DOHH2 (cell line): ENCODE measurements around the gene PLEKHJ1.

Source experiments
- H3F3A ChIP-seq: fragments of 200-600 bp; sonication (generic), shearing (Covaris generic); 2 replicates; pipeline ENCODE4 v1.6.0; 2016; ENCODE audit warnings: antibody characterized with exemption, mild to moderate bottlenecking; ENCODE audit not compliant: control insufficient read depth, insufficient read depth
- H3K27ac ChIP-seq: fragments of 200-600 bp; sonication (generic); 2 replicates; pipeline ENCODE4 v1.5.1; 2014; ENCODE audit warnings: low read depth, mild to moderate bottlenecking, low read length, moderate library complexity
- H3K27me3 ChIP-seq: fragments of 200-600 bp; sonication (generic); 2 replicates; pipeline ENCODE4 v1.6.1; 2014; ENCODE audit warnings: mild to moderate bottlenecking, low read length, mixed read lengths; ENCODE audit not compliant: control insufficient read depth
- H3K36me3 ChIP-seq: fragments of 200-600 bp; sonication (generic); 2 replicates; pipeline ENCODE4 v1.6.1; 2014; ENCODE audit warnings: mild to moderate bottlenecking, low read length, moderate library complexity, mixed read lengths; ENCODE audit not compliant: control insufficient read depth
- H3K4me1 ChIP-seq: fragments of 200-600 bp; sonication (generic); 2 replicates; pipeline ENCODE4 v1.6.1; 2014; ENCODE audit warnings: mild to moderate bottlenecking, low read length, mixed read lengths; ENCODE audit not compliant: control insufficient read depth
- H3K4me2 ChIP-seq: fragments of 200-600 bp; sonication (generic); 2 replicates; pipeline ENCODE4 v1.6.0; 2014; ENCODE audit warnings: mild to moderate bottlenecking, low read length, moderate library complexity
- H3K4me3 ChIP-seq: fragments of 200-600 bp; sonication (generic); 2 replicates; pipeline ENCODE4 v1.5.1; 2014; ENCODE audit warnings: mild to moderate bottlenecking, low read length, mixed read lengths
- H3K79me2 ChIP-seq: fragments of 200-600 bp; sonication (generic); 2 replicates; pipeline ENCODE4 v1.6.1; 2014; ENCODE audit warnings: mild to moderate bottlenecking, low read length, mixed read lengths; ENCODE audit not compliant: control insufficient read depth
- H3K9me2 ChIP-seq: fragments of 200-600 bp; sonication (generic); replicated peaks from 2 replicates; pipeline ENCODE4 v1.6.1; 2014; ENCODE audit warnings: mild to moderate bottlenecking, low read length, mixed read lengths; ENCODE audit not compliant: control insufficient read depth
- H3K9me3 ChIP-seq: fragments of 200-600 bp; sonication (generic); 2 replicates; pipeline ENCODE4 v1.6.1; 2014; ENCODE audit warnings: antibody characterized with exemption, low read length, mixed read lengths; ENCODE audit not compliant: control insufficient read depth, insufficient read depth
- H4K20me1 ChIP-seq: fragments of 200-600 bp; sonication (generic); 2 replicates; pipeline ENCODE4 v1.6.0; 2014; ENCODE audit warnings: low read depth, mild to moderate bottlenecking, antibody characterized with exemption, low read length, moderate library complexity; ENCODE audit not compliant: control insufficient read depth, insufficient read depth
- EZH2phosphoT487 ChIP-seq: fragments of 200-600 bp; sonication (generic); IDR thresholded peaks from 2 replicates; pipeline ENCODE4 v1.6.1; 2017; ENCODE audit warnings: borderline replicate concordance, mild to moderate bottlenecking, antibody characterized with exemption, low read length, moderate library complexity, mixed read lengths
- TF ChIP-seq, protein P1 (sequence below): fragments of 200-600 bp; sonication (generic); IDR thresholded peaks from one replicate; pipeline ENCODE4 v1.5.1; 2014; ENCODE audit warnings: antibody characterized with exemption, mild to moderate bottlenecking, low read depth, low read length; ENCODE audit not compliant: poor library complexity, severe bottlenecking

Gene PLEKHJ1

DNA sequence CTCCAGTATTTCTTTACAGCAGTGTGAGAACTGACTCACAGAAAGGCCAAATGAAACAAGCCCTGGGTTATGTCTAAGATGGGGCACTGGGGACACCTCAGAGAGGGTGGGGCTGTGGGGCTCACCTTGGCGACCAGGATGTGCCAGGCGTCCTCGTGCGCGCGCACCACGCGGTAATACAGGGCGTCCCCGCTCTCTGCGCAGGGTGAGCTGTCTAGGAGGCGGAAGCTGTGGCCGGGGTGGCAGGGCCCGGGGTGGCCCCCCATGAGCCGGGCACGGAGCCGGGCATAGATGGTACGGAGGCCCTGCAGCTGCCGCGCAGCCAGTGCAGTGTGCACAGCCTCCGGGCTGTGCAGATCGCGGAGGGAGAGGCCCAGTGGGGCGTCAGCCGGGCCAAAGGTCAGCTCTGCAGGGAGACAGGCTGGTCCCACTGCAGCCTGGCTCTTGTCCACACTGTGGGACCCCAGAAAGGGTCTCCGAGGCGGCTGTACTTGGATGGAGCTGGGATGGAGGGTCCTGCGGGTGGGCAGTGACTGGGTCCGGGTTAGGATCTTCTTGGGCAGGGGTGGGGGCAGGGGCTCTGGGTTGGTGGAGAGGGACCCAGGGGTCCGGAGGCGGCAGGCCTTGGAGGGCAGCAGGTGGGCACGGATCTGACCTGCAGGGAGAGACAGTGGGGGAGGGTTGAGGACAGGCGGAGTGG lies 42.5 kb upstream of the PLEKHJ1 start:
- peaks cover 6% of the 10 kb centered on the region for H4K20me1 ChIP-seq
- peaks cover 13% of the 10 kb centered on the region for H3K27me3 ChIP-seq
- TF ChIP-seq, protein P1, sequence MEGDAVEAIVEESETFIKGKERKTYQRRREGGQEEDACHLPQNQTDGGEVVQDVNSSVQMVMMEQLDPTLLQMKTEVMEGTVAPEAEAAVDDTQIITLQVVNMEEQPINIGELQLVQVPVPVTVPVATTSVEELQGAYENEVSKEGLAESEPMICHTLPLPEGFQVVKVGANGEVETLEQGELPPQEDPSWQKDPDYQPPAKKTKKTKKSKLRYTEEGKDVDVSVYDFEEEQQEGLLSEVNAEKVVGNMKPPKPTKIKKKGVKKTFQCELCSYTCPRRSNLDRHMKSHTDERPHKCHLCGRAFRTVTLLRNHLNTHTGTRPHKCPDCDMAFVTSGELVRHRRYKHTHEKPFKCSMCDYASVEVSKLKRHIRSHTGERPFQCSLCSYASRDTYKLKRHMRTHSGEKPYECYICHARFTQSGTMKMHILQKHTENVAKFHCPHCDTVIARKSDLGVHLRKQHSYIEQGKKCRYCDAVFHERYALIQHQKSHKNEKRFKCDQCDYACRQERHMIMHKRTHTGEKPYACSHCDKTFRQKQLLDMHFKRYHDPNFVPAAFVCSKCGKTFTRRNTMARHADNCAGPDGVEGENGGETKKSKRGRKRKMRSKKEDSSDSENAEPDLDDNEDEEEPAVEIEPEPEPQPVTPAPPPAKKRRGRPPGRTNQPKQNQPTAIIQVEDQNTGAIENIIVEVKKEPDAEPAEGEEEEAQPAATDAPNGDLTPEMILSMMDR = no peak
- TF ChIP-seq EZH2phosphoT487 = no peak
- H3K79me2 ChIP-seq = peaks cover 15% of the 10 kb centered on the region
- H3K4me2 ChIP-seq = no peak overlapping the region
- H3K36me3 ChIP-seq = peaks cover 17% of the 10 kb centered on the region
- peaks cover 12% of the 10 kb centered on the region for H3F3A ChIP-seq
- H3K9me3 ChIP-seq = no peaks in the 10 kb centered on the region
- H3K9me2 ChIP-seq = no peaks in the 10 kb centered on the region
- peaks cover 23% of the 10 kb centered on the region for H3K4me1 ChIP-seq
- H3K27ac ChIP-seq = no peak overlapping the region
- no peak overlapping the region for H3K4me3 ChIP-seq

DNA sequence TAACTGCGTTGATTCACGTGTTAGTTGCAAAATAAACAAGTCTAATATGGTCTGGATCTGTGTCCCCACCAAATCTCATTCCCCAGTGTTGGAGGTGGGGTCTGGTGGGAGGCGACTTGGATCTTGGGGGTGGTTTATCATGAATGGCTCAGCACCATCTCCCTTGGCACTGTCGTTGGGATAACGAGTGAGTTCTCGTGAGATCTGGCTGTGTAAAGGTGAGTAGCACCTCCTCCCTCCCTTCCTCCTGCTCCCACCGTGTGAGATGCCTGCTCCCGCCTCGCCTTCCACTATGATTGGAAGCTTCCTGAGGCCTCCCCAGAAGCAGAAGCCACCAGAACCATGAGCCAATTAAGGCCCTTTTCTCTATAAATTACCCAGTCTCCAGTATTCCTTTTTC lies 41.0 kb upstream of the PLEKHJ1 start:
- peaks cover 3% of the 10 kb centered on the region; the same call in 1 of the 2 replicates for H3K27me3 ChIP-seq
- H3K9me2 ChIP-seq = no peaks in the 10 kb centered on the region
- TF ChIP-seq EZH2phosphoT487 = no peak
- TF ChIP-seq, protein P1 = no peak
- H3K4me1 ChIP-seq = peaks cover 25% of the 10 kb centered on the region
- H3K27ac ChIP-seq = no peak overlapping the region
- peaks cover 25% of the 10 kb centered on the region for H3F3A ChIP-seq
- peaks cover 6% of the 10 kb centered on the region for H4K20me1 ChIP-seq
- peaks cover 25% of the 10 kb centered on the region for H3K79me2 ChIP-seq
- no peaks in the 10 kb centered on the region for H3K9me3 ChIP-seq
- H3K4me2 ChIP-seq = no peak overlapping the region
- peaks cover 31% of the 10 kb centered on the region for H3K36me3 ChIP-seq
- H3K4me3 ChIP-seq = no peak overlapping the region

DNA sequence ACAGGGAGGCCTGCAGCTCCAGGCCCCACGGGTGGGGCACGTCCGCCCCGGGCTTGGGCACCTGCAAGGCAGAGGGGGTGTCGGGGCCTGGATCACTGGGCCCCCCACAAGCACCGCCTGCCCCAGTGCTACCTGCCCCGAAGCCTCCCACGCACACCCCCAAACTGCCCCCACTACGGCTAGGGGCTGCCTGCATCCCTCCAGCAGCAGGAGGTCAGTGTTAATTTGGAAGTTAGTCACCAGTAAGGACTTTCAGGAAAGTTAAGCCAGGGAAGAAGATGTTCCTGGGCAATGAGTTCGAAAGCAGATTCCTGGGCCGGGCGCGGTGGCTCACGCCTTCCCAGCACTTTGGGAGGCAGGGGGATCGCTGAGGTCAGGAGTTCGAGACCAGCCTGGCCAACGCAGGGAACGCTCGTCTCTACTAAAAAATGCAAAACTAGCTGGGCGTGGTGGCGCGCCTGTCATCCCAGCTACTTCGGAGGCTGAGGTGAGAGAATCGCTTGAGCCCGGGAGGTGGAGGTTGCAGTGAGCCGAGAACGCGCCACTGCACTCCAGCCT lies 40.4 kb upstream of the PLEKHJ1 start:
- Histone ChIP-seq H3K9me2 (no peaks in the 10 kb centered on the region), H4K20me1 (peaks cover 10% of the 10 kb centered on the region), H3K79me2 (peaks cover 31% of the 10 kb centered on the region), H3K9me3 (no peaks in the 10 kb centered on the region), H3K4me2 (no peak overlapping the region), H3K27me3 (no peaks in the 10 kb centered on the region), H3K27ac (no peak overlapping the region), H3K4me1 (peaks cover 23% of the 10 kb centered on the region), H3K36me3 (peaks cover 37% of the 10 kb centered on the region), H3K4me3 (no peak overlapping the region), H3F3A (peaks cover 30% of the 10 kb centered on the region)
- TF ChIP-seq, protein P1 = no peak
- no peak for TF ChIP-seq EZH2phosphoT487
